ENCODE data around the gene HRH1. TPM values are rescaled to one million over a fixed set of nuclear protein-coding genes. Genes with fewer than 3 reads are reported as not detected.

Gene HRH1
- total RNA-seq, 1 donor from 2014 or later: not detected

DNA sequence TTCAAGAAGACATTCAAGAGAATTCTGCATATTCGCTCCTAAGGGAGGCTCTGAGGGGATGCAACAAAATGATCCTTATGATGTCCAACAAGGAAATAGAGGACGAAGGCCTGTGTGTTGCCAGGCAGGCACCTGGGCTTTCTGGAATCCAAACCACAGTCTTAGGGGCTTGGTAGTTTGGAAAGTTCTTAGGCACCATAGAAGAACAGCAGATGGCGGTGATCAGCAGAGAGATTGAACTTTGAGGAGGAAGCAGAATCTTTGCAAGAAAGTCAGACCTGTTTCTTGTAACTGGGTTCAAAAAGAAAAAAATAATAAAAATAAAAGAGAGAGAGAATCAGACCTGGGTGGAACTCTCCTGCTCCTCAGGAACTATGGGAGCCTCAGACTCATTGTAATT lies 106.2 kb downstream of the HRH1 start:
- TF ChIP-seq, protein P1, sequence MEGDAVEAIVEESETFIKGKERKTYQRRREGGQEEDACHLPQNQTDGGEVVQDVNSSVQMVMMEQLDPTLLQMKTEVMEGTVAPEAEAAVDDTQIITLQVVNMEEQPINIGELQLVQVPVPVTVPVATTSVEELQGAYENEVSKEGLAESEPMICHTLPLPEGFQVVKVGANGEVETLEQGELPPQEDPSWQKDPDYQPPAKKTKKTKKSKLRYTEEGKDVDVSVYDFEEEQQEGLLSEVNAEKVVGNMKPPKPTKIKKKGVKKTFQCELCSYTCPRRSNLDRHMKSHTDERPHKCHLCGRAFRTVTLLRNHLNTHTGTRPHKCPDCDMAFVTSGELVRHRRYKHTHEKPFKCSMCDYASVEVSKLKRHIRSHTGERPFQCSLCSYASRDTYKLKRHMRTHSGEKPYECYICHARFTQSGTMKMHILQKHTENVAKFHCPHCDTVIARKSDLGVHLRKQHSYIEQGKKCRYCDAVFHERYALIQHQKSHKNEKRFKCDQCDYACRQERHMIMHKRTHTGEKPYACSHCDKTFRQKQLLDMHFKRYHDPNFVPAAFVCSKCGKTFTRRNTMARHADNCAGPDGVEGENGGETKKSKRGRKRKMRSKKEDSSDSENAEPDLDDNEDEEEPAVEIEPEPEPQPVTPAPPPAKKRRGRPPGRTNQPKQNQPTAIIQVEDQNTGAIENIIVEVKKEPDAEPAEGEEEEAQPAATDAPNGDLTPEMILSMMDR (IDR thresholded peaks at IDR 0.05; ENCODE audit: partially characterized antibody, unreplicated experiment): no peak
- H3K36me3 Mint-ChIP-seq (ENCODE audit: unreplicated experiment): no peaks in the 10 kb centered on the region
- no peaks in the 10 kb centered on the region for H3K9me3 Mint-ChIP-seq (ENCODE audit: unreplicated experiment)
- H3K27me3 Mint-ChIP-seq (ENCODE audit: unreplicated experiment): no peaks in the 10 kb centered on the region
- H3K4me3 Mint-ChIP-seq (ENCODE audit: unreplicated experiment): no peak overlapping the region
- DNase-seq: no peak
- no peaks in the 10 kb centered on the region for H3K4me1 Mint-ChIP-seq (ENCODE audit: low read depth, unreplicated experiment)
- H3K27ac Mint-ChIP-seq (ENCODE audit: unreplicated experiment): no peak overlapping the region

DNA sequence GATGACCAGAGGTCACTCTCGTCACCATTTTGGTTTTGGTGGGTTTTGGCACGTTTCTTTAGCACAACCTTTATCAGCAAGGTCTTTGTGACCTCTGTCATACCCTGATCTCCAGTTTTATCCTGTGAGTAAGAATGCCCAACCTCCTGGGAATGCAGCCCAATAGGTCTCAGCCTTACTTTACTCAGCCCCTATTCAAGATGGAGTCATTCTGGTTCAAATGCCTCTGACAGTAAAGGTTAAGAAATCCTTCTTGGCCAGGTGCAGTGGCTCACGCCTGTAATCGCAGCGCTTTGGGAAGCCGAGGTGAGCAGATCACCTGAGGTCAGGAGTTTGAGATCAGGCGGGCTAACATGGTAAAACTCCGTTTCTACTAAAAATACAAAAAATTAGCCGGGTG lies 114.7 kb downstream of the HRH1 start:
- no peaks in the 10 kb centered on the region for H3K36me3 Mint-ChIP-seq (ENCODE audit: unreplicated experiment)
- H3K4me3 Mint-ChIP-seq (ENCODE audit: unreplicated experiment): no peak overlapping the region
- H3K27ac Mint-ChIP-seq (ENCODE audit: unreplicated experiment): no peak overlapping the region
- TF ChIP-seq, protein P1 (IDR thresholded peaks at IDR 0.05; ENCODE audit: partially characterized antibody, unreplicated experiment): no peak
- H3K27me3 Mint-ChIP-seq (ENCODE audit: unreplicated experiment): peaks cover 7% of the 10 kb centered on the region
- DNase-seq: no peak
- peaks cover 3% of the 10 kb centered on the region for H3K9me3 Mint-ChIP-seq (ENCODE audit: unreplicated experiment)
- peaks cover 4% of the 10 kb centered on the region for H3K4me1 Mint-ChIP-seq (ENCODE audit: low read depth, unreplicated experiment)

DNA sequence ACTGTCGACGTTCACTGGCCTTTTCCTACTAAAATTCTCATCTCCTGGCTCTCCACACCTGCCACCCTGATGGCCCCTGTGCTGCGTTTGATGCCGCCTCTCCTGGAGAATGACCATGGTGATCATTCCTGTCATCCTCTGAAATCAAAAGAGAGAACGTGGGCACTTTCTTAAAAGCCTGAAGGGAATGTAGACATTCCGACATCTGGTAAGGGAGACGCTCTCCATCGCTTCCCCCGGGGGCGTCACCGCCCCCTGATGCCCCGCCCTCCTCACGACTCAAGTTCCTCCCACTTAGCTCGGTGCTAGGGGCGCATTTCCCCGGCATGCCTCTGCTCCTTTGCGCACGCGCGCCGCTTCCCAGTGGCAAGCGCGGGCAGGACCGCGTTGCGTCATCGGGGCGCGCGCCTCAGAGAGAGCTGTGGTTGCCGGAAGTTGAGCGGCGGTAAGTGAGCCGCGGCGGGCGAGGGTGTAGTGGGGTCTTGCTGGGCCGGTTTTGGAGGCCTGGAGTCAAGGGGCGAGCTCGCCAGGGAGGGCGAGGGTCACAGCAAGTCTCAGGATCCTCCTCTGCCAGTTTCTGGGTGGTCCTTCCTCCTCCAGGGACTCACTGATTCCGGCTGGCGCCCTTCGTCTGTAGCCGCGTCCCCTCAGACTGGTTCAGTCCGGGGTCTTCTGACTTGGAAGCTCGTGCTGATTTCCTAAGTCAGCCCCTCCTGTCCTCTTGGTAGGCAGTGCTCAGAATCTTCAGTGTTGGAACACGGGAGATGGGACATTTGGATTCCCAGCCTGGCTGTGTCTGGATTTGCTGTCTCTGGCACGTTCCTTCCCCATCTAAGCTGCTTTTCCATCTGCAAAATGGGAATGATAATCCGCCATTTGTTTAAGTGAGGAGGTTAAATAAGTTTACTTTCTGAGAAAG lies 118.0 kb downstream of the HRH1 start, which contains the start of gene ATG7:
TSS of gene ATG7 (plus strand) at position 412 of the 919 bp plus-strand sequence. CDS start 26,299 bp downstream, outside the sequence.
- Mint-ChIP-seq H3K27ac (ENCODE audit: unreplicated experiment) (peak within 1 kb of the TSS; percentile 98), H3K4me1 (ENCODE audit: low read depth, unreplicated experiment) (peaks cover 4% of the 10 kb centered on the region), H3K36me3 (ENCODE audit: unreplicated experiment) (no peaks in the 10 kb centered on the region), H3K4me3 (ENCODE audit: unreplicated experiment) (peak within 1 kb of the TSS; percentile 97), H3K27me3 (ENCODE audit: unreplicated experiment) (peaks cover 7% of the 10 kb centered on the region), H3K9me3 (ENCODE audit: unreplicated experiment) (peaks cover 5% of the 10 kb centered on the region)
- peak; percentile 98 for DNase-seq
- TF ChIP-seq, protein P1 (IDR thresholded peaks at IDR 0.05; ENCODE audit: partially characterized antibody, unreplicated experiment): no peak

DNA sequence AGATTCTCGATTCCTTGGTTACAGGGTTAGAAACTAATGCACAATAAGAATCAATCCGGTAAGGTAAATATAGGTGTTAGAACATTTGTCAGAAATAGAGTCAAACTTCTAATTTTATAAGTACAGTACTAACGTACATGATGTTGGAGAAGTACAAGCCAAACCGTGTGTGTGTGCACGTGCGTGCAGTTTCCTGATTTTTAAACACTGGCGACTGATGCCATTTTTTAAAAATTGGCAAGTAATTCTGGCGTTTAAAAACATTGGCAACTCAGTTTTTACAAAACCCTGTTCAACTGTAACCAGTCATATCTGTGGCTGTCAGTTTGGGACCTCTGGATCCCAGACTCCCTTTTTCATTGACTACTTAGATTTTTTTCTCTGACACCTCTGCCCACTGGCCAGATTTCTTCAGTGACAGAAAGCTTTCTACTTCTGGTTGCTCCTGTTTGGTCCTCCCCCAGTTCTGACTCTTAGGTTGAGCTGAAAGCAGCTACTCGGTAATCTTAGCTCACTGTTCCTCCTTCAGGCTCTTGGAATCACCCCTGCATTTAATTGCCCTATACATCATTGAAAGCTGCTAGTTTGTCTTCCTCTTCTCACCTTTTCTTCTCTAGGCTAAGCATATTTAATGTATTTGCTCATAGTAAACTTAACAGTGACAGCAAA lies 118.7 kb downstream of the HRH1 start:
- Mint-ChIP-seq H3K36me3 (ENCODE audit: unreplicated experiment) (no peaks in the 10 kb centered on the region), H3K9me3 (ENCODE audit: unreplicated experiment) (peaks cover 5% of the 10 kb centered on the region), H3K4me3 (ENCODE audit: unreplicated experiment) (peak overlapping the region; percentile 97), H3K27ac (ENCODE audit: unreplicated experiment) (peak overlapping the region; percentile 98), H3K4me1 (ENCODE audit: low read depth, unreplicated experiment) (peaks cover 4% of the 10 kb centered on the region), H3K27me3 (ENCODE audit: unreplicated experiment) (peaks cover 7% of the 10 kb centered on the region)
- TF ChIP-seq, protein P1 (IDR thresholded peaks at IDR 0.05; ENCODE audit: partially characterized antibody, unreplicated experiment): no peak
- no peak for DNase-seq

Data from glutamatergic neuron (in vitro differentiated cells).